TTC549 (cell line): ENCODE data around the gene GATB.

ENCODE experiments used
- FAIRE-seq: peaks from 2 replicates; lab custom pipeline; 2012; peaks lifted over from hg19 to GRCh38; lab: Jason Lieb, UNC

The GATB gene

DNA sequence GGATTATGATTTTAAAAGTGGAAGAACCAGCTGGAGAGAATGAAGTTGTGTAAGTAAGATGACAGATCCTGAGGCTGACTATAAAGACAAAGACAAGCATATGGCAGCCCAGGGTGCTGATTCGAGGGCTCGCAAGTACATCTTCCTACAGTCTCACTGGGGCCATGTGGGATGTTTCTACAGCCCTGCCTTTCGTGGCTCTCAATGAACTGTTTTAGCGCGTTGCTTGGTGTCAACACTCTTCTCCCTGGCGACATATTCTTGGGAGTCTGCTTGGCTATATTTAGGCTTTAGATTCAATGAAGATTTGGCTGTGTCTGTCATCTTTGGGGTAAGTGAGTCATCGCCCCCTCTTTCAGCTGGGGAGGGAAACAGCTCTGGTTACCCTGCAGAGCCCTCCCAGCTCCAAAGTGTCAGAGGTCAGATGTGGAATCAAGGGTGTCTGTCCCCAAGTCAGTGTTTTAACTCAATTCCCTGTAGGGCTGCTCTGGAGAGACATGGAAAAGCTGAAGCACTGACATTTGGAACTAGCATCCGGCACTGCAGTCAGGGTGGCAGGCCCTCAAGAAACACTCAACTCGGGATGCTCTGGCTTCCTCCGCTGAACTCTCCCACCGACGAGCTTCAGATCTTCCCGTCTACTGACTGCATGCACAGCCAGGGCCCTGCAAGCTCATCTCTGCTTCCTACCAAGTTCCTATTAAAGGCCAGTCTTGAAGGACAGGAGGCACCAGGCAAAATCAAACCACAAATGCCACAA, 65.7 kb downstream of the GATB start:
- FAIRE-seq: no peak

DNA sequence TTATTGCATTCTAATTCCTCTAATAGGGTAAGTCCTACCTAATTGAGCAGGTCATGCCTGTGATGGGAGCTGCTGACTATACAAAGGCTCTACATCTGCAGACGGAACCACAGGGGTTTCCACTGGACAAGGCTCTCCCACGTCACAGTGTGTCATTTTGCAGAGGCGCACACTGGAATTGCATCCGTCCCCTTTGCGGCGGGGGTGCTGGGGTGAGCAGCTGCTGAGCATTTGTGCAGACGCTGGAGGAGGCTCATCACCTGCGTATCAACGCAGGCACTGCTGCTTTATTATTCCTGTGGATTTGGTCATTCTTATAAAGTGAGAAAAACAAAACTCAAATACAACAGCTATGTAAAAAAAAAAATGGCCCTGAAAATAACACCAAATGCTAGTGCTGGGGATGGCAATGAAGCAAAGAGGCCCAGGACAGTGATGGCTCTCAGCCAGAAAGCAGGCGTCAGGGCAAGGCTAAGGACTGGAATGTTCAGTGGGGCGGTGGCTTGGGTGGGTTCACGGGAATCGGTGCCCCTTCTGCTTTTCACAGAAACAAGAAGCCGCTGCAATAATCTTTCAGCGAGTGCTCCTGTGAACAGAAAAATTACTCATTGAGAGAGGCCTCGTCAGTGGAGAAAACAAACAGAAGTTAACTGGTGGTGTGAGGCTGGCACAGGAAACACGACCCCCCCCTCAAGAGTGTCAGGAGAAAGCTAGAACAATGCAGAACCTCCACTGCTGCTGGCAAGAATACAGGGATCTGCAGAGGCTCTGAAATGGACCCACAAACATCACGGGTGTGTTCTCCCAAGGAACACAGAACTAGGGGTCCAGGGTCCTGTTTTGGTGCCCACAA, 67.8 kb downstream of the GATB start:
- FAIRE-seq: no peak

DNA sequence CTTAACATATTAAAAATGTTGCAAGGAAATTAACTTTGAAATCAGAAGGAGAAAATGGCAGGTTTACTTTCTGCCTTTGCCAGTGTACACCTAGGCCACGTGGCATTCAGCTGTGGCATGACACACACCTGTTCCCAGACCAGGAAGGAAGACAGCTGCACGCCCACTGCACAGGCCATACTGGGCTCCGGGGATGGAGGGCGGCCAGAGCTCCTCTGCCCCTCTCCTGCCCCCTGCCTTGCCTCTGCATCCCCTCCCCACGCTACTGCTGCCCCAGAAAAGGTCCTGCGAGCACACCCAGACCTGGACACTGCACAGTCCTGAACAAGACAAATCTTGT, 68.4 kb downstream of the GATB start:
- FAIRE-seq: no peak

DNA sequence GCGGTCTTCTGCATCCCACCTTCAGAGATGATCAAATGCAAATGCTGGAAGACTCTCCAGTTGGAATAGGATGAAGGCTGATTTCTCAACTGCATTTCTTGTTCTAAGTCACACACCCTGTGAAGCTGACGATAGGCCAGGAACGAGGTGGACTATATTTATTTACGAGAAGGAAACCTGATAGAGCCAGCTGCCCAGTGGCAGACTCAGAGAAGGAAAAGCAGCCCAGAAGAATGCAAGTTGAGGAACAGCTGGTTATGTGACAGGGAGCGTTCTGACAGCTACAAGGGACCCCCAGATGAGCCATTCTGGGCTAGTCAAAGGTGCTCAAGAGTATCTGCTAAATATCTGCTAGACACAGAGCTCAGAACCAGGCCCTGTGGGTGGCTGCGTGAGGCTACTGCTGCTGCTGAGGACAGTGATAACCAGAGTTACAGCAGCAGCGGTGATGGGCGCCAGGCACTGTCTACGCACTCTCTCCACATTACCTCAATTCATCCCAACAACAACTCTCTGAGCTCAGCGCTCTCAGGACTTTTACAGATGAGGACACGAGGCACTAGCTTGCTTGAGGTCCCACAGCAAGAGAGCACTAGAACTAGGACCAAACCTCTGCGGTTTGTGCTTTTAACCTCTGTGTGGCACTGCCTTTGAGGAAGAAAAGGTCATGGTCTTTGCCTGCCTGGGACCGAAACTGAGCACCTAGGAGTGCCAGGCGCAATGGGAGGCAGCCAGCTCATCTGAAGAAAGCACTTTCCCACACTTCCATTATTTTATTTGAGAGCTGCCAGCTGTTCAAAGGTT, 69.0 kb downstream of the GATB start:
- no peak for FAIRE-seq

DNA sequence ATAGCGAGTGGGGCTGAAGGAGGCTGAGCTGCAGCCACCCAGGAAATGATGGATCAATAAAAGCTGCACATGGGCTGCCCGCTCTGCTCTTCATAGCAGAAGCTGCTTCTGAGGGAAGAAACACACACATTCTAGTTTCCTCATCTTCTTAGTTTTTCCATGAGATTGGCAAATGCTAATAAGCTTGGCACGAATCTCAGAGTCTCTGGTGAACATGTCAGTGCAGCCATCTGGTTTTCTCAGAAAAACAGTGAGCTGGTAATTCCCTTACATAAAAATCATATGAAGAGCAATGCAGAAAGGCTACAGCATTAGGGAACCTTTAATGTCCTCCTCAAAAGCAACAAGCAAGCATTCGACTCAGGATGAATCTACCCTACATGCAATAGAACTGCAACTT, 69.9 kb downstream of the GATB start:
- no peak for FAIRE-seq

DNA sequence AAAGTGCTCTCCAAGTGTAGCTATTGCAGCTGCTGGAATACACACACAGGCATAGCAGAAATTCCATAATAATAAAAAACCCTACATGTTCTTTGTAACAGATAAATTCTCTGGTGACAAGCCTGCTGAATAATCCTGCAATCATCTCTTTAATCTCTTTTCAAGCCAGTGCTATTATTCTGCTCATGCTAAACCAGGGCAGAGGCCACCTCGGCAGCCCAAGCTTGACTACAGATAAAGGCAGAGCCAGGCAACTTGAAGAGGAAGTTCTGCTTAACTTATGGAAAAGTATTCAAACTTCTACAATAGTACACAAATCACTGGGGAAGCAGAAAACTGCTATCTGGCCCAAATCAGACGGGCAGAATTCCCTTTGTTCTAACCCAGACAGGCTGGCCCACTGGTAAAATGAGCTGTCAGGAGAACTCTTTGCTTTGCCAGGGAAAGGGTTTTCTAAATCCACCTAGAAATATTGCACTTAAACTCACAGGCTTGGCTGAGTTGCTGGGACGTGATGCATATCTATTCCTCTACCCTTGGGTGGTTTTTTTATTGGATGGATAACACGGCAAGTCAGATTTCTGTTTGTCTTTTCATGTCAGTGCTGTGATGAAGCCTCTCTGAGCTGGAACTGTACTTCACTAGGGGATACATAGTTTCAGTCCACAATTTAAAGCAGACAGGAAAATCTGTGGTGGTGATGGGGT, 70.5 kb downstream of the GATB start:
- FAIRE-seq: no peak

DNA sequence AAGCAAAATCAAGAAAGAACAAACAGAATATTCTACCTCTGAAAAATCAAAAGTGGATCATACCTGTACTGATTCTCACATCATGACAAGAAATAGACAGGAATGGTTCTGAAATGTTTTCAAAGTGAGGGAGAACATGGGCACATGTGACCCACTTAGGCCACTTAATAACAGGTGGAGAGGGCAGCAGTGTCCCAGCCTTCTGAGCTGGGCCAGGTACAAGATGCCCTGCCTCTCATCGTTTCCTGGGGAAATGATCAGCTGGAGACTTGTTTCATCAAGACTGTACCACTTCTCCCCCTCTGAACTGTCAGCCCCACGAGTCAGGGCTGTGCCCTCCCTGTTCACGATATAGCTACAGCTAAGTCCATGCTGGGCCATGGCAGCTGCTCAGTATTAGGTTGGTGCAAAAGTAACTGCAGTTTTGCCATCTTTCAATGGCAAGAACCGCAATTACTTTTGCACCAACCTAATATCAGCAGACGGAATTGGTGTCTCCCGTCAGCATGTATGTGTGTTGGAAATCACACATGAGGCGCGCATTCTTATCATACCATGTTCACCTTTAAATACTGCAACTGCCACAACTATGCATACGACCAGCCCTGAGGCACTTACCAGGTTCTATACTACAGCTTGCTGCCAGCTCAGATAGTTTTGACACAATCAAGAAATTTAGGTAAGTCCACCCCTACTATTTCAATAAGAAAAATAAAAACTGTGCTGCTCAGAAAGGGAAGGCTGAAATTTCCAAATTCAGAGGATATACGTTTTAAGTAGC, 71.4 kb downstream of the GATB start:
- no peak for FAIRE-seq

DNA sequence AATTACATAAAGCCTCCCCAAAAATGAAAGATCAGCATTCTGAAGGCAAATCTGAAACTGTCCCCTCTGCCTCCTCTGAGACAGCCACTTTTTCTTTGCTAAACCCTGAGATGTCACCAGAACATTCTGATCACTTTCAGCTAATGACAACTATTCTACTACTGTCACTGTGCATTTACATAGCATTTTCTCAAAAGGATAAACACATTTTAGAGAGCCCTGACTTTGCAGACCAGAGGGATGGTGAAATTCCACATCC, 72.1 kb downstream of the GATB start:
- no peak for FAIRE-seq

DNA sequence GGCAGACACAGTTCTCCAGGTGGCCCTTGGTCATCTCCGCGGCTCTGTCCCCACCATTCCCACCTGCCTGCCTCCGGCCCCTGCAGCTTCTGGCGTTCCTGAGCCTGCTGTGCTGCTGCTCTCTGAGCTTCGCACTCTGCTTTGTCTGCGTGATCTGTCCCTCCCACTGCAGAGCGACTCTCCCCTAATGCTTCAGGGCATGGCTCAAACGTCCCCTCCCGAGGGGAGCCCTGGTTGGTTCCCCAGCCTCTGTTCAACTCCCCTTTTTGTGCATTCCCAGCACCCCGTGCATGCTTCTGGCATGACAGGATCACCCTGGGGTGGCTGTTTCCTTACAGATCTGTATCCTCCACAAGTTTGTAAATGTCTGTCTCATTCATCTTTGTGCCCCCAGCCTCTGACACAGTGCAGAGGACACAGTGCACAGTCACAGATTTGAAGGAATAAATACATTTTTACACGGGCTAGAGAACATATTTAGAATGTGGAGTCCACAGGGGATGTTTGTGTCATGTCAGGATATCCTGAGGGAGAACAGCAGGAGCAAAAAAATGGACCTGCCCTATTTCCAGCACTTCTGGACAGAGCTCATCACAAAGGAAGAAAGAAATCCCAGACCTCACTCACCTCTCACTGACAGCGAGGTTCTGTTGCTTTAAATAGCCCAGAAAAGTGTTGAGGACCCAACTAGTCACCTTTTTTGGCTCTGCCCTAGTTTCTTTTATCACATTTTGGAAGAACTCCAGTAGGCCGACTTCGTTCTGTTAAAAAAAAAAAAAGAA, 72.6 kb downstream of the GATB start:
- FAIRE-seq: no peak

DNA sequence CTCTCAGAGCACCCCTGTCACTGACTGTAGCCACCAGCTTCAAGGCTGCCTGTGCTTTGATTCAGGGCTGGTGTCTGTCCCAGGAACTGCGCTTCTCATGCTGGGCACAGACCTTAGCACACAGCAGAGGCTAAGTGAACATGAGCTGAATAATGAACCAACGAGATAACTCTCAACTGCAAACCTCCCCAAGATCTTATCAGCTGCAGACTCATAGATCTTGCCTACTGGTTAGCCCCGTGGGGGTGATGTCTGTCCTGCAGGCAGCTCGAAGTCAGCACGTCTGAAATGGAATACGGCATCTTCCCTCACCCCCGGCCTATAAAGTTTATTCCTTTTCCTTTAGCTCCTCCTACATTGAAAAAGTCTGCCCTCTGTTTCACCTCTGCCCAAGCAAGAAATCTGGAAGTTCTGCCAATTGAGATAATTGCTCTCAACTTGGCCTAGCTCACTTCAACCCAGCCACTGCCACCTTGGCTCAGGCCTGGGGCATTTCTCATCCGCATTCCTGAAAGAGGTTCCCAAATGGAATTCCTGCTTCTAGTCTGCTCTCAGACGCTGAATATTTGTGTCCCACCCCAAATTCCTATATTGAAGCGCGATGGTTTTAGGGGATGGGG, 73.7 kb downstream of the GATB start:
- no peak for FAIRE-seq

DNA sequence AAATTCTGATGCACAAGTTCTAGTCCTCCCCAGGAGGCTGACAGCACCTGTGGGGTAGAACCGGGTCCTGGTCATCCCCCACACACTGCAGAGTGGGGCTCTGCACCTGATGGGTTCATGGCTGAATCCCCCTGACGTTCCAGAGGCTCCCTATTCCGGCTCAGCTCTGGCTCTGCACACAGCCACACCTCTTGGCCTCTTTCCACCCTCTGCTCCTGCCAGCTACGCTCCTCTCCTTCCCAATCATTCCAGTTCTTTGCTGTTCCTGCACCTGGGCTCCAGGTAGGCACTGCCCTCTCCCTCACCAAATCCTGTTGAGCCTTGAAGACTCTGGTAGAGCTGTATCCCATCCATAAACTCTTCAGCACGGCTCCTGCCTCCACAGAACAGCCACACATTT, 75.5 kb downstream of the GATB start:
- no peak for FAIRE-seq

DNA sequence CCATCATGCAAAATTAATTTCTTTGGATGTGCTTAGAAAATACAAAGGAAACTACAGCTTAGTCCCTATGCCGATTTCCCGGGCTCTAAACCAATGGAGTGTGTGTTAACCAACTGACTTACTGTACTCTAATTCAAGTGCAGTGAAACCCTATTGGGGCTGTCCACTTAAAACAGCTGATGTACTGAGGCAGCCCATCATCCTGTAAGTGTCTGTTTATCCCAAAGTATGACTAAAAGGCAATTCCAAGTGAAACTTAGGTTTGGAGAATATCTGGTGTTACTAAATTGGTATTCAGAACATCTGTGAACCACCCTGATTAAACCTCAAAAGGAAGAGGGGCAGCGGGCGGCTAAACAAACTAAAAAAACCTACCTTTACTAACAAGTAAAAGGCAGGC, 79.7 kb downstream of the GATB start:
- FAIRE-seq: no peak

DNA sequence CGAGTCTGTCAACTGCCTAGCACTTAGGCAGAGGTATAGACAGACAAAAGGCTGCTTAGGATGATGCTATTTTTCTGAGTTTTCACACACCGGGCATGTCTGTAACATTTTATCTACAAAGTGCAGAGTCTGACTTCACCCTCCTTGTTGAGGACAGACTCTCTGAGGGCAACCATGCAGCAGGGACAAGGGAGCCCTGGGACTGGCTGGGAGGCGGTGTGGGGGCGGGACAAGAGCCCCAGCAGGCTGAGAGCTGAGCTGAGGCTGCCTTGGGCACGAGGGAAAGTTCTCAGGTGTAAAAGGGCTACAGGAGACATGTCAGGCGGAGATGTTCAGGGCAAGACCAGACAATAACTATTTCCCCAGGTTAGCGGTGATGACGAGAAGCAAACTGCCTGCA, 81.6 kb downstream of the GATB start:
- FAIRE-seq: no peak

DNA sequence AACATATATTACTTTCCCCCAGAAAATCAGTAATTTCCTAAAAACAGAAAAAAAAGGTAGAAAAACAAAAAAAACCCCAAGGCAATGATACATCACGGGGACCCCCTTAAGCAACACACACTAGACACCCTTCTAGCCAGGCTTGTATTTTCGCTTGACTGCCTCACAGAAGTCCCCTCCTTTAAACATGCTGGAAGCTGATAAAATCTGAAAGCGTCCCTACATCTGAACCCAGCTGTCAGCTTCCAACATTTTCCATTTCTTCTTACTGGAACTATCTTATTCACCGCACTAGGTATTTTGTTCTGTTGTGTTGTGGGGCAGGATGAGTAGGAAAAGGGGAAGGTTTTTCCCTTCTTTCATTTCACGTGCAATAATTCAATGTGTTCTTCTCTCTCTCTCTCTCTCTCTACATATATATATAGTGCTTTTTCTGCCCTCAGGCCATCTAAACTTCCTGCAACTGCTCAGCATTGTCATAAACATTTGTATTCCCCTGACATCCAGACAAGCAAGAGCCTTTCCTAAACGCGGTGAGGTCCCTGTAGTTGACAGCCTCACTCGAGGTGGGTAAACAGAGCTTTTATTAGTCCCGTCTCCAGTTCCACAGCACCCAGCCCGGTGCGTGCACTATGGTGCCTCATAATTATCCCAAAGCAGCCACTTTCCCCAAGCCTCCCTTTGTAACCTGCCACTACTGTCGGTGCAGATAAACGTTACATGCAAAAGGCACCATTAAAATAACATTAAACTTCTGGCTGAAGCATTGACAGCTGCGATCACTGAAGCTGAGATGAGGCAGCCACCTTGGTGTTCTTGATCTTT, 82.5 kb downstream of the GATB start:
- FAIRE-seq: no peak

DNA sequence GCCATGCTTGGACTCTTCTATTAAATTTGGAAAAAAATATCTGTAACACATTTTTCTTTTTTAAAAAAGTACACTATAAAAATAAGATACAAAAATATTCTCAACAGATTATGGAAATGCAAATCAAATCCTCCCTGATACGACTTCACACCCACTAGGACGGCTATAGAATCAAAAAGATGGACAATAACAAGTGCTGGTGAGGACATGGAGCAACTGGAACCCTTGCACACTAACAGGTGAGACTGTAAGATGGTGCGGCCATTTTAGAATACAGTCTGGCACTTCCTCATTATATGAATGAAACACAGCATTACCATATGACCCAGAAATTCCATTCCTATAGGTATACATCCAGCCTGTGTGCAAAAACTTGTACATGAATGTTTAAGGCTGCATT, 83.6 kb downstream of the GATB start:
- FAIRE-seq: no peak

DNA sequence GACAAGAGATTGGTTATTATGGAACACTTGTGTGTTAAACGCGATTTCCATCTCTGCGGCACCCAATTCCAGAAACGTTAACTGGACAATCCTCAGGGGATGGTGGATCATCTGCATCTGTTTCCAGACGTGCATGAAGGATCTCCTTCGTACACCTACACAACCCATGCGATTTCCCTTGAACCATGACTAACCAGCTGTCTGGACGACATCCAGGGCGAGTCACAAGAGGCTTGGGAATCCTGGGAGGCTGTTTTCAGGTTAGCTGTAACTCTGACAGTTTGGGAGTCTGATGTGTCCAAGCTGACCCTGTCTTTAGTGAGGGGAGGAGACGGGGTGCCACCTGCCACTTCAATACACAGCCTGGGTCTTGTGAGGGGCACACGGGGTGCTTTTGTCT, 84.5 kb downstream of the GATB start:
- no peak for FAIRE-seq

DNA sequence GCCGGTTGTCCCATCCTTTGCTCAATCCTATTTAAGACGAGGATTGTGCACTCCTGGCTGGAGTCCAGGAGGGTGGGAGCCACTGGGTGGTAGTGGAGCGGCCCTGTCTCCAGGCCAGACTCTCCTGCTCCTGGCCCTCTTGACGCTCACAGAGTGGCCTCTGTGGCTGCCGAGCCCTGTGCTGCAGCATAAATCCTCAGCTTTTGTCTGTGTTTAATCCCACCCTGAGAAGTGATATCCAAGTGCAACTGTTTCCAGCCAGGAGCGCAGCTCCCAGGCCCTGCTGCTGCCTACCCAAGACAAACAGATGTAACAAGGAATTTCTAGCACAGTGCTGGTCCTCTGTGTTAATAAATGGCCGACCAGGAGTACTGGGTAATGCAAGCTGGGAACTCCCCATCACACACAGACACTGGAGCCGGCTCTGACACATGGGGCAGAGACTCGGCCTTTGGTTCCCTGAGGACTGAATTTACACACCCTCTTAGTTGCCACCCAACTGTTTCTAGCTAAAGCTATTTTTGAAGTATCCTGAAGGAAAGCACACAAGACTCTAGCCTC, 85.3 kb downstream of the GATB start:
- FAIRE-seq: no peak

DNA sequence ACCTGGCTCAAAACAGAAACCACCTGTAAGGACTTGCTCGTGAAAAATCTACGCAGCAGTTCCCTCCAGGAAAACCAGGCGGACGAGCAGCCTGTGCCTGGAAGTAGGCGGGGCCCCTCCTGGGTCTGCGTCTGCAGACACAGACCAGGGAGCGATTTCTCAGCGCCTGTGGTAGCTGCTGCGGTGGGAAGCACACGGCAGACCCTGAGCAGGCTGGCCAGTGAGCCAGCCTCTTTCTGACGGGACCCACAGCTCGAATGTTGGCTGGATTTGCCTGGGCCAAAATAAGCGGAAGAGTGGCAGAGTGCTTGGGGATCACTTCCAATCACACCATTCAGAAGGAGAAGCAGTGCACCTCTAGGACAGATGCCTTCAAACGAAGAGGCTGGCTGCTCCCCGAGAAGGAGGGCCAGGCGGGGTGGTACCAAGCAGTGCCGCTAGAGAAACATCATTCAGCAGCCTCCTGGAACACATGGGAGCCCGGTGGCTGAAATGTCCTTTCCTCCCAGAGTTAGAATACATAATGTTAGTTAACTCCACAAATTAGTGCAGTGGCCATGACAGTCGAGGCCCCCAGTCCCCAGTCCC, 85.9 kb downstream of the GATB start:
- no peak for FAIRE-seq

DNA sequence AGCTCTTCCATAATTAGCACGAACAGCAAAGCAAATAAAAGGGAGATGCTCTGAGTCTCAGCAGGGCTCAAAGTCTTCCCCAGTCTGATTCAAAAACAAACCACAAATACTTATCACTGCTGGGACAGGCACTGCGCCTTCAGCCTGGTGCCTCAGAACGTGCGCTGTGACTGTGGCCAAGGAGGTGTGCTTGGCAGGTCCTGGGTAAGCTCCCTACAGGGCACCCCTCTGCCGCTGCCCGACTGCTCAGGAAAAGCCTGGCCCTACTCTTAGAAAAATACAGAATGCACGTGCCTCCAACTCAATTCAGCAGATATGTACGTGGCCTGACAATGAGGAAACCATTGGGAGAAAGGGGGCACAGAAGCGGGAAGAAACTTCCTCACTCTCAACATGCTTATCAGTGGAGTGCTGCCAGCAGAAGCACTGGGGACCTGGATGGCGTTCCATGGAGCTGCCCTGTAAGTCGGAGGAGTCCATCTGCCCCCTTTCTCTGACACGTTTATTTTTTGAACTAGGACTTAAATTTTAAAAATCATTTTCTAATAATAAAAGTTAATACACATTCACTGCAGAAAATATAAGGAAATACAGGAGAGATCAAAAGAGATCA, 86.8 kb downstream of the GATB start:
- FAIRE-seq: no peak
